Endometrial microvascular endothelial cells (primary cell): ENCODE measurements around the gene RTN4R. TPM values are rescaled to one million over a fixed set of nuclear protein-coding genes. Genes with fewer than 3 reads are reported as not detected.

ENCODE experiments used
- in situ Hi-C: cut with HindIII; loops from 2 replicates; pipeline ENCODE4 v1.10.0; 2017; ENCODE audit warnings: low sequenced_read_pairs, low pct_unique_long_range_greater_than_20kb; ENCODE audit errors: inconsistent ontology term
- total RNA-seq: library from RNA; depleted of rRNA; stranded (reverse); fragments of >200 nt; gene quantifications from one replicate; pipeline ENCODE4 v1.2.3, GENCODE V29; 2015; ENCODE audit errors: inconsistent ontology term

The RTN4R gene
- total RNA-seq, 1 donor from 2014 or later: not detected

DNA sequence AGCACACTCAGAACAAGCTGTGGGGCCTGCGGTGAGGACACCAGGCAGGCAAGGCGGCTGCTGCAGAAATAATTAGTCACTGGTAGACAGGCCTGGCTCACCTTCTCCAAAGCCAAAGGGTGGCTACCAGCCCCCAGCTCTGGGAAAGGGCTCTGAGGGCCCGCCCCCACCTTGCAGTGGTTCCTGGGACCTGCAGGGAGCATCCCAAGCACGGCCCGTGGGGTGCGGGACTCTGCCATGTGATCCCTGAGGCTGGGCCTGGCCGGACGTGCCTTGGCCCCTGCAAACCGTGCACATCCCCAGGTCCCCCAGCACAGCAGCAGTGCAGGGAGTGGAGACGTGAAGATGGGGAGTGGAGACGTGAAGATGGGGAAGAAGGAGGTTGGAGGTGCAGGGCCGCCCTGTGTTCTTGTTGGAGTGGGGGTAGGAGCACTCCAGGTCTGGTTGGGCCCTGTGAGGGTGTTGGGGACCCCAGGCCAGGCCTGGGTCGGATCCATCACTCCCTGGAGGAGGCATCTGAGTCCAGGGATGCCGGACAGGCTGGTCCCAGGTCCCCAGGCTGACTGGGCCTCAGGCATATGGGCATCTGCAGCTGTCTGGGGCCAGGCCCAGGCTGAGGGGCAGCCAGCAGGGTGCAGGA is 41.9 kb downstream of the RTN4R start:
- in situ Hi-C loops: no loop called here

DNA sequence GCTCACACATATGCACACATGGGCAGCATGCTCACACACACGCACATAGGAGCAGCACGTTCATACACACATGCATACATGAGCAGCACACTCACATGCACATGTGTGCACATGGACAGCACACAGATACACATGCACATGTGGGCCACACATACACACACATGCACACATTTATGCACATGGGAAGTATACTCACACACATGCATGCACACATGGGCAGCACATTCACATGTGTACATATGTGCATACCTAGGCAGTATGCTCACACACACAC is 42.5 kb downstream of the RTN4R start:
- in situ Hi-C loops: no loop called here

DNA sequence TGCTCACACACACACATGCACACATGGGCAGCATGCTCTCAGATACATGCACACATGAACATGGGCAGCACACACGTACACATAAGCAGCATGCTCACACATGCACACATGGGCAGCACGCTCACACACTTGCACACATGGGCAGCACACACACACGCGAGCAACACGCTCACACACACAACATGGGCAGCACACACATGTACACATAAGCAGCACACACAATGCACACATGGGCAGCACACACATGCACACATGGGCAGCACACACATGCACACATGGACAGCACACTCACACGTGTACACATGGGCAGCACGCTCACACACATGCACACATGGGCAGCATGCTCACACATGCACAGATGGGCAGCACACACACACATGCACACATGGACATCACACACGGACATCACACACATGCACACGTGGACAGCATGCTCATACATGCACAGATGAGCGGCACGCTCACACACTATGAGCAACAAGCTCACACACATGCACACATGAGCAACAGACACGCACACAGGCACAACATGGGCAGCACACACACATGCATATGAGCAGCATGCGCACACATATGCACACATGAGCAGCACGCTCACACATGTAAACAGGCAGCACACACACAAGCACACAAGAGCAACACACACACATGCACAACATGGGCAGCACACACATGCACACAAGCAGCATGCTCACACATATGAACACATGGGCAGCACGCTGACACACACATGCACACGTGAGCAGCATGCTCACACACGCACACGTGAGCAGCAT is 43.0 kb downstream of the RTN4R start:
- in situ Hi-C loops: no loop called here

DNA sequence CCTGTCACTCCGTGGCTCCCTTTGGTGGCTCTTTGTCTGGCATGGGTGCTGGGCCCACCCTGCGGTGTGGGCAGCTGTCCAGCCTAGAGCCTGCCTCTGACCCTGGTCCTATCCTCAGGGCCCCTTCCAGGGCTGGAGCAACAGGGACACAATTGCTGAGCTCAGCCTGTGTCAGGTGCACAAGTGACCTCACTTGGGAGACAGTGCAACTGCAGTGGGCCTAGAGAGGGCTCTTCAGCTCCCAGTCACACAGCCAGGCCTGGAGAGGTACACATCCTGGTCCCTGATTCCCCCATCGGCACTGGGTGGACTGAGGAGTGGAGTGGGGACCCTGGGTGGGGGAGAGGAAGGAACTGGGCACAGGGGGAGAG is 43.9 kb downstream of the RTN4R start:
- in situ Hi-C loops: no loop called here

DNA sequence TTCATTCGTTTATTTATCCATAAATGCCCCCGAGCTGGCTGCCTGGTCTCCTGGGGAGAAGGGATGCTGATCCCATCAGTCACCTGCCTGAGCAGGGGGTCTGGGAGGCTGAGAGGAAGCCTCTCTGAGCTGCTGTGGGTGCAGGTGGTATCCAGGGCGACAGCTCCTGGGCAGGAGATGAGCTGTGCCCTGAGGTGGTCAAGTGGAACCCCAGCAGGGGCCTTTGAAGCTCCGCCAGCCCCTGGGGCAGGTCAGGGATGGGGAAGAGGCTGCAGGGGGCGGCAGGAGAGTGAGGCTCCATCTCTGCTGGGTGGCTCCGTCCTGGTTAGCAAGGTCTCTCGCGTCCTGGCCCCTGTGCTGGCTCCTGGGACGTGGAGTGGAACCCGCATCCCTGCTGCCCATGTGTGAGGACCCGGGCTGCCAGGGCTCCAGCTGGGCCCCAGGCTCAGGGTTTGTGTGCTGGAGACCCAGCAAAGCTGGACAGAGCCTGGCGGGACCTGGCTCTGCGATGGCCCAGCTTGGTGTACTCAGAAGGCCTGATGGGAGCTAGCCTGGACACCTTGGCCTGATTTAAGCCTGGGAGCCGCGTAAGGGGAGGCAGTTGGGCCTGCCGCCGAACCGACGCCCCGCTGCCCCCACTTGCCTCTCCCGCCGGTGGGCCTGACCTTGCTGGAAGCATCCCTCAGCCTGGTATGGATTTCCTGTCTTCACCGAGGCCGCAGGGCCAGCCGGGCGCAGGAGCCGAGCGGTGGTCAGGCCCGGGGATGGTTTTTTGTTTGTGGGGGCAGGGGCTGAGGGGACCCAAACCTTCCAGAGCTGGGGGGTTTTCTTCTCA is 44.5 kb downstream of the RTN4R start:
- in situ Hi-C loops: no loop called here

DNA sequence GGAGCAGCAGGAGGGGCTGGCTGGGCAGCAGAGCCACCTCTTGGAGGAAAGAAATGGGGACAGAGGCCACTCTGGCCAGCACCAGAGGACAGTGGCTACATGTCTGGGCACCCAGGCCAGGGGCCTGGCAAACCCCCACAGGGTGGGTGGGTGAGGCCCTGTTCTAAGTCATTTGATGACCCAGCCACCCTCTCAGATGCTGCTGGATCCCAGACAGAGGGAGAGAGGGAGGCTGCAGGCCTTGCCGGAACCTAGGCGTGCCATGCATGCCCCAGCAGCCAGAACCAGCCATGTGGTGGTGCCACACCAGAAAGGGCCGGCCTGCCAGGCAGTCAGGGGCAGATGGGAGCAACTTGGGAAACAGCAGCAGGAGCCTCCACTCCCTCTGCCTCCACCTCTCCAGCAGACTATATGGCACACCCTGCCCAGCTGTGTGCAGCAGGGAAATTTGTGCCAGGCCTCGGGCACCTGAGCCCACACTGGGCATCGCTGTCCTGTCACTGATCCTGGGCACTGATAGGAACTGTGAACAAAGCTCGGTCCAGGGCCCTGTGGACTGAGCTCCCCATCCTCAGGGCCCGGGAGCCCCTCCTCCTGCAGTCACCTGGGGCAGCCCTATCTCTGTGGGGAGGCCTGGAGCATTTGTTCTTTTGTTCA is 45.2 kb downstream of the RTN4R start:
- in situ Hi-C loops: no loop called here

DNA sequence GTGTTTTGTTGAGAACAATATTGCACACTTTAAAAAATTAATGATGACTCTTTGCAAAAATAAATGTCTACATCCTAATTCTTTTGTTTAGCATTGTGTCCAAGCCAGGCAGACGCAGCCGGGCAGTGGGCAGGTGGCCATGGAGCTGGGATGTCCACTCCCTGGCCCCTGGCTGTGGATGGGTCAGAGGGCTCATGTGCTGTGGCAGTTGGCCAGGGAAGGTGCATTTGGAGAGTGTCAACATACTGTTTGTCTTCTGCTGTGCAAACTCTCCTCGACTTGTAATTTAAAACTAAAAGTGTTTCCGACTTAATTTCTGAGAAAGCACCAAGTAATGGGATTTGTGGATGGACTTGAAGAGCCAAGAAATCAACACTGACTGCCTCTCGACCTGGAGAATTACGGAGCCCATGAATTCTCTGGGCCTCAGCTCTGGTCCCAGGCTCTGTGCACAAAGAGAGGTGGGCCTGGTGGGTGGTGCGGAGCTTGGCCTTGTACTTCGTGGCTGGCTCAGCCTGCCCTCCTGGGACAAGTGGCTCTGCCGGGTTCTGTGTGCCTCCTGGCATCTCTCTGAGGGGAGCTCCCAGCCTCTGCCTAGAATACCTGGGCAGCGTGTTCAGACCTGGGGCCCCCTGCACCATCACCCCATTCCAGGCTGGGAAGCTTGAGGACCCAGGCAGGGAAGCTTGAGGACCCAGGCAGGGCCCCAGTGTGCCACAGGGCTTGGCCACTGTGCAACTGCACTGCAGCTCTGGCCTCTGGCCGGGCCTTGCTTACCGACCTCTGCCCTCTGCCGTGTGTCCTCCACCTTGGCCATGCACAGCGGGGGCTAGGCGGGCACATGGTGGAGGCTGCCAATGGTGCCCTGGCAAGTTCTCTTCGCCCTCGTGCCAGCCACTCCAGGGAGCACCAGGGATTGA is 46.4 kb downstream of the RTN4R start:
- in situ Hi-C loops: no loop called here

DNA sequence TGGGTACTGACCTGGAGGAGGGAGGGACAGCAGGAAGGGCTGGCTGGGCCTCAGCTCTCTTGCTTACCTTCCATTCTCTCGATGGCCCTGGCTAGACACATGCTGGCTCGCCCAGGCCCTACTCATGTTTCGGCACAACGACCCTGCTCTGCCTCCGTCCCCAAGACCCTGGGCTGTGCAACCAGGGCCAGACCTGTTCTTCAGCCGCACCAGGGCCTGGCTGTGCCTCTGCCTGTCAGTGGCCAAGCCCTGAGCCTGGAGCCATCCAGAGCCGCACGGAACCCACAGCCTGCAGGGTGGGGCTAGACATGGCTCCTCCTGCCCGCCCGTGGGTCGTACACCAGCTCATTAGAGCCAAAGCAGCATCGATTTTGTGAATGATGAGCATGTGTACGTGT is 47.5 kb downstream of the RTN4R start:
- in situ Hi-C loops: no loop called here

DNA sequence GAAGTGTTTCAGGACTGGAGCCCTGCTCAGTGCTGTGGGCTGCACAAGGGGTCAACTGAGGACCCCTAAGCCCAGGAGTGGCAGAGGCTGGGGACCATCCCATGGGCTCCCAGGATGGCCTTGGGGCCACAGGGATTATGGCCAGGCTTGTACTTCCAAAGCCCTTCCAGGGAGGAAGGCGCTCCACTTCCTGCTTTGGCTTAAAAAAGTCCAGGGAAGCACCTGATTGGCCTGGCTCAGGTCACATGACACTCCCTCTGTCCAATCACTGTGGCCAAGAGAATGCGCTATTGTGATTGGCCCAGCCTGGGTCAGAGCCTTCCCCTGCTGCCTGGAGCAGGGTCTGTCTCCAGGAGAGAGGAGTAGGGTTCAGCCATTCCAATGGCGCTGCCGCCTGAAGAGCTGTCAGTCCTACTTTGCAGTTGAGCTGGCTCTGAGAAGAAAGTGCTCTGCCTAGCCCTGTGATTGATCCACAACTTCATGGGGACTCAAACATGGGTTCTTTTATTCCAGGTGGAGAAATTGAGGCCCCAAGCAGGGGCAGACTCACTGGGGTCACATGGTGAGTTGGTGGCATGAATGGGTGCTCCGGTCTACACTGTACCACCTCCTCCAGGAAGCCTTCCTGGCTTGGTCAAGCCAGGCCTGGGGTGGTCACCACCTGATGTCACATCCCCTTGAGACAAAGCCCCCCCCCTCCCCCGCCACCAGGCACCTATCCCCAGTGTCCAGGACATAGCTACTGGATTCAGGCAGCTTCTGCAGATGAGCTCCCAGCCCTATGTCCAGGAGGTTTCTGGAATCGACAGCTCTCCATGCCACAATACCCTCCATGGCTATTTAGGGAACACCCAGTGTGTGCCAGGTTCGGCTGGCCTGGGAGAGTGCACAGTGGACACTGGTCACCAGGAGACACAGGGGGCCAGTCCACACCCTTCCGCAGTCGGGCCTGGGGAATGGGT is 48.2 kb downstream of the RTN4R start:
- in situ Hi-C loops: no loop called here

DNA sequence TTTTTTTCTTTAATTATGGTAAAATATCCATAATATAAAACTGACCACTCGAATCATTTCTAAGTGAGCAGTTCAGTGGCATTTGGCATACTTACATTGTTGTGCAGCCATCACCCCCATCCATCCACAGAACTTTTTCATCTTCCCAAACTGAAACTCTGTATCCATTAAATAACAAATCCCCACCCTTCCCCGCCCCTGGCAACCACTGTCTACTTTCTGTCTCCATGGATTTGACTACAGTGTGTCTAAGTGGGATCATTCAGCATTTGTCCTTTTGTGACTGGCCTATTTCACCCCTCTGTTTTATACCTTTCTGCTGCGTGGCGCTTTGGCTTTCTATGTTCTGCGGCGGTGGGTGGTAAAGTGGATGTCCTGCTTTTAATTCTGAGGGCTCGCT is 49.1 kb downstream of the RTN4R start:
- in situ Hi-C loops: no loop called here

DNA sequence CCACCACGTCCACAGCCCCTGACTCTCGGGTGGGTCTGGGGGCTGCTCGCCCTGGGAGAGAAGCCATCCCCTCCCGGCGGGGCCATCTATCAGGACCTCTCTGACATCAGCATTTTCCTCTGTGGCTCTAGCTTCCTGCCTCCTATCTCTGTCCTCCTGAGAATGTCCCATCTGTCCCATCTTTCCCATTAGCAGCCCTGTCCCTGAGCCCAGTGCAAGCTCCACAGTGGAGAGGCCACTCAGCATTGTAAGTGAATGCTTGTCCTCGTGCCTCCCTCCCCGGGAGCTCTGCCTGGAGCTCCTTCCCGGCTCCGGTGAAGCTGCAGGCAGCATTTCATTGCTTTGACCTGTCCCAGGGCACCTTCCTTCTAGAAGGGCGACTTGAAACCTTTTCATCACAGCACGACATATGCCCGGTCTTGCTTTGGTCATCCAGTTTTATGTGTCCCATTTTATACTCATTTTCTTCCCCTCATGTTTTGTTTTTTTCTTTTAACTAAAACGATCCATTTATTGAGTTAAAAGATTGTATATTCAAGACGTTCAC is 49.7 kb downstream of the RTN4R start:
- in situ Hi-C loops: no loop called here

DNA sequence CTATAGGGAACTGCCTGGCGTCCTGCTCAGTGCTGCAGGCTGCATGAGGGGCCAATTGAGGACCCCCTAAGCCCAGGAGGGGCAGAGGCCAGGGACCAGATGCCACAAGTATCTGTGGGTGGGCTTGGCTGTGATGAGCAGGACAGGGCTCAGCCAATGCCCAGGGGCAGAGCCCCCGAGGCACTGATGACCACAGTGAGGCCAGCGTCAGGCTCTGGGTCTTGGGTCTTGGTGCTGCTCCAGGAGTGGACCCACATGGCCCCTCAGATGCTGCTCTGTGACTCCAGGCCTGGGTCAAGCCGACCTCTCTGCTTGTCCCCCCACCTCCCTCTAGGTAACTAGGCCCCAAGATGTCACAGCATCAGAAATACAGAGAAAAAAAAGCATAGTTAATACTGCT is 50.6 kb downstream of the RTN4R start:
- in situ Hi-C loops: no loop called here

DNA sequence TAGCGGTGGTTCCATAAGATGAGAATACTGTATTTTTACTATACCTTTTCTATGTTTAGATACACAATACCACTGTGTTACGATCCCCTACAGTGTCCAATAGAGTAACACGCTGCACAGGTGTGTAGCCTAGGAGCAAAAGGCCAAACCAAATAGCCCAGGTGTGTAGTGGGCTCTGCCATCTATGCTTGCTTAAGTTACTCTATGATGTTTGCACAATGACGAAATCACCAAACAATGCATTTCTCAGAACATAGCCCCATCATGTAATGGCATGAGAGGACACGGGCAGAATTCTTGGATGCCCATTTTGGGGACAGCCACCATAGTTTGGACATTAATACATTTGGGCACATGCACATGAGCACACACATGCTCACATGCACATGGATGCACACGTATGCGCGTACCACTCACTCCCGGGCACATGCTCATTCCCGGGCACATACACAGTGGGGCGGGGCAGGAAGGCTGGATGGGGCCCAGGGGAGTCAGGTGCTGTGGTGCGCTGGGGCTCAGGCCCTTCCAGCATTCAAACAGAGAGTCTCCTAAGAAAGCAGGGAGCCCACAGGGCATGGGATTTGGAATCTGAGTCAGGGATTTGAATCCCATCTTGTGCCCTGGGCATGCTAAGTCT is 51.1 kb downstream of the RTN4R start:
- in situ Hi-C loops: no loop called here

DNA sequence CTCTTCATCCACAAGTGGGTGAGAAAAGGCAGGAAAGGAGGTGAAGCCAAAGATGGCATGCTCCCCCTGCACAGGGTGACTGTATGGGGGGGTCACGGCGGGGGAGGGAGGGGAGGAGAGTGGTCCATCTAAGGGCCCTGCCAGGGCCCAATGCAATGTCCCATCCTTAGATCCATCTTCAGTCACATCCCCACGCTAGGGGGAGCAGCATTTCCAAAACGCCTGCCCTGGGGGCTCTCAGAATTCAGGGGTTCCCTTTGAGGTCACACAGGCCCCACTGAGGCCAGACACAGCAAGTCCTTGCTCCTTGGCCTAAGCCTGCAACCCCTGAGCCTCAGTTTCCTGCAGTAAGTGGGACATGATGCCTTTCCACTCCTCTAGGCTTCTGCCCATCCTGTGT is 52.4 kb downstream of the RTN4R start:
- in situ Hi-C loops: no loop called here

DNA sequence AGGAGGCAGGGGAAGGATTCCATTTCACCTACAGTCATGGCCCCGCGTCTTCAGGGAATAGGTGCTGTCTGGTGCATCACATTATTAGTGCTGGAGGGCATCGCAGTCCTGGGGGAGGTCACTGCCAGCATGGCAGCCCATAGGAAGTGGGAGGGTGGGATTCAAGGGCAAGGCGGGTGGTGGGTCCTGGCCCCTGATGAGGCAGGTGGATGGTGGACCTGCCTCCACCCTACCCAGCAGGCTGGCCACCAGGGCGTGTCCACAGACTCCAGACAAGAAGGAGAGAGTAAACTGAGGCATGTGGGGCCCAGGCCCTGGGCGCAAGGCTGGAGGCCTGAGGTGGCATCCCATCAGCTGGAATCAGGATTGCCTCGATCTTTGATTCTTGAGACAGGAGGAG is 53.3 kb downstream of the RTN4R start:
- in situ Hi-C loops: no loop called here

DNA sequence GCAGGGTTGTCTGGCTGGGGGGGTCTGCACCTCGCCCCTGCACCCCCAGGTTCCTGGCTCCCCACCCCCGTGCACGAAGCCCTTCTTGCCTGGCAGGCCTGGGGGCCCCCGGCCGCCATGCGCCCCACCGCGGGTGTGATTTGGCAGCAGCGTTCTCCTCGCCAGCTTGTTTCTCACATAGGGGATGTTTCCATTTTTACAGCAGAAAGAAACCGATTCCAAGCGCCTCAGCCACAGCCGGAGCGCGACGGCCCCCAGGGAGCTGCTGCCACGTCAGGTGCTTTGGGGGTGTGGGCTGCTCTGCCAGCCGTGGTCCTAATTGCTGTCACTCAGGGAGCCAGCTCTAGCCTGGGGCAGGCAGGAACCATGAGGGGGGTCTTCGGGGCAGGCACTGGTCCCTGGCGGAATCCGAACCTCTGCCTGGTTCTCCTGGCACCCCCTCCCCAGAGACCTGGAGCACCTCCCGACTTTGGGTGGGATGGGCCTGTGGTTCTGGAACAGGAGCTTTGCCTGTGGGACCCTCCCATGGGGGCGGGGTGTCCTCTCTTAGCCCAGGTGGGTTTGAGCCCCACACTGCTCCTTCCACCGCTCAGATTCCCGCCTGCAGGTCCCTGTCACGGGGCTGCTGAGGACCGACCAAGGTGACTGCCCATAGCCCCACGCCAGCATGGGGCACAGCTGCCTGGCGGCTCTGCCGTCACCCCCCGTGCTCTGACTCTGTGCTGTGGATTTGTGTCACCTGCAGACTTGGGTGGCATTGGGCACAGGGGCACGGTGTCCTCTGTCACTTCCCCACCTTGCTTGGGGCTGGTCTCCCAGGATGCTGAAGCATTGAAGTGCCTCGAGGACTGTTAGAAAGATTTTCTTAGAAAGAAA is 54.0 kb downstream of the RTN4R start:
- in situ Hi-C loops: no loop called here
